ENCODE measurements around the gene NUDT9.

- TF ChIP-seq EZH2 (IDR thresholded peaks at IDR 0.05; ENCODE audit: low read length, unreplicated experiment) (no peak), EZH2phosphoT487 (IDR thresholded peaks at IDR 0.05; ENCODE audit: borderline replicate concordance, low read length) (no peak)
Observed at GRCh38 chr4:87419578-87420249, 2.7 kb upstream of the NUDT9 start.
